Measurements from ENCODE around the gene FNDC3B.

FNDC3B gene

GRCh38 chr3:172411478-172411947 is 372.1 kb downstream of the FNDC3B start:
- Histone ChIP-seq H3K36me3 (ENCODE audit: control insufficient read depth, low read depth, low read length) (no peaks in the 10 kb centered on the region), H3K9me3 (ENCODE audit: control insufficient read depth, low read depth, low read length) (no peaks in the 10 kb centered on the region), H3K27ac (ENCODE audit: low read length) (no peak overlapping the region), H3K4me3 (ENCODE audit: low read length) (no peak overlapping the region), H3K27me3 (ENCODE audit: control insufficient read depth, insufficient read depth, low read length) (no peaks in the 10 kb centered on the region), H3K4me1 (ENCODE audit: control insufficient read depth, low read depth, low read length) (no peaks in the 10 kb centered on the region), H3K9ac (ENCODE audit: low read length) (no peak overlapping the region)

- H3K27me3 ChIP-seq (ENCODE audit: control insufficient read depth, insufficient read depth, low read length): no peaks in the 10 kb centered on the region
- H3K4me3 ChIP-seq (ENCODE audit: low read length): no peak overlapping the region
- H3K9ac ChIP-seq (ENCODE audit: low read length): no peak overlapping the region
- H3K27ac ChIP-seq (ENCODE audit: low read length): no peak overlapping the region
- no peaks in the 10 kb centered on the region for H3K9me3 ChIP-seq (ENCODE audit: control insufficient read depth, low read depth, low read length)
- H3K36me3 ChIP-seq (ENCODE audit: control insufficient read depth, low read depth, low read length): no peaks in the 10 kb centered on the region
- no peaks in the 10 kb centered on the region for H3K4me1 ChIP-seq (ENCODE audit: control insufficient read depth, low read depth, low read length)
Measured at GRCh38 chr3:172415323-172415722, 375.9 kb downstream of the FNDC3B start.

GRCh38 chr3:172437713-172438112 is 398.3 kb downstream of the FNDC3B start:
- Histone ChIP-seq H3K4me3 (ENCODE audit: low read length) (no peak overlapping the region), H3K9me3 (ENCODE audit: control insufficient read depth, low read depth, low read length) (no peaks in the 10 kb centered on the region), H3K9ac (ENCODE audit: low read length) (no peak overlapping the region), H3K27me3 (ENCODE audit: control insufficient read depth, insufficient read depth, low read length) (no peaks in the 10 kb centered on the region), H3K36me3 (ENCODE audit: control insufficient read depth, low read depth, low read length) (no peaks in the 10 kb centered on the region), H3K4me1 (ENCODE audit: control insufficient read depth, low read depth, low read length) (no peaks in the 10 kb centered on the region), H3K27ac (ENCODE audit: low read length) (no peak overlapping the region)

- no peaks in the 10 kb centered on the region for H3K4me1 ChIP-seq (ENCODE audit: control insufficient read depth, low read depth, low read length)
- no peaks in the 10 kb centered on the region for H3K27me3 ChIP-seq (ENCODE audit: control insufficient read depth, insufficient read depth, low read length)
- H3K27ac ChIP-seq (ENCODE audit: low read length): no peak overlapping the region
- no peaks in the 10 kb centered on the region for H3K36me3 ChIP-seq (ENCODE audit: control insufficient read depth, low read depth, low read length)
- H3K4me3 ChIP-seq (ENCODE audit: low read length): no peak overlapping the region
- H3K9me3 ChIP-seq (ENCODE audit: control insufficient read depth, low read depth, low read length): no peaks in the 10 kb centered on the region
- no peak overlapping the region for H3K9ac ChIP-seq (ENCODE audit: low read length)
Measured at GRCh38 chr3:172438186-172438585, 398.8 kb downstream of the FNDC3B start.

GRCh38 chr3:172441581-172441980 is 402.2 kb downstream of the FNDC3B start:
- H3K9ac ChIP-seq (ENCODE audit: low read length): no peak overlapping the region
- H3K4me3 ChIP-seq (ENCODE audit: low read length): no peak overlapping the region
- H3K27me3 ChIP-seq (ENCODE audit: control insufficient read depth, insufficient read depth, low read length): peaks cover 20% of the 10 kb centered on the region
- no peaks in the 10 kb centered on the region for H3K4me1 ChIP-seq (ENCODE audit: control insufficient read depth, low read depth, low read length)
- H3K27ac ChIP-seq (ENCODE audit: low read length): no peak overlapping the region
- H3K36me3 ChIP-seq (ENCODE audit: control insufficient read depth, low read depth, low read length): no peaks in the 10 kb centered on the region
- H3K9me3 ChIP-seq (ENCODE audit: control insufficient read depth, low read depth, low read length): no peaks in the 10 kb centered on the region

- H3K4me1 ChIP-seq (ENCODE audit: control insufficient read depth, low read depth, low read length): no peaks in the 10 kb centered on the region
- H3K27me3 ChIP-seq (ENCODE audit: control insufficient read depth, insufficient read depth, low read length): peaks cover 30% of the 10 kb centered on the region
- H3K36me3 ChIP-seq (ENCODE audit: control insufficient read depth, low read depth, low read length): no peaks in the 10 kb centered on the region
- no peak overlapping the region for H3K4me3 ChIP-seq (ENCODE audit: low read length)
- H3K9ac ChIP-seq (ENCODE audit: low read length): no peak overlapping the region
- no peaks in the 10 kb centered on the region for H3K9me3 ChIP-seq (ENCODE audit: control insufficient read depth, low read depth, low read length)
- H3K27ac ChIP-seq (ENCODE audit: low read length): no peak overlapping the region
Measured at GRCh38 chr3:172442606-172443005, 403.2 kb downstream of the FNDC3B start.

- Histone ChIP-seq H3K27me3 (ENCODE audit: control insufficient read depth, insufficient read depth, low read length) (peaks cover 52% of the 10 kb centered on the region), H3K9ac (ENCODE audit: low read length) (no peak overlapping the region), H3K27ac (ENCODE audit: low read length) (no peak overlapping the region), H3K36me3 (ENCODE audit: control insufficient read depth, low read depth, low read length) (no peaks in the 10 kb centered on the region), H3K4me1 (ENCODE audit: control insufficient read depth, low read depth, low read length) (peaks cover 6% of the 10 kb centered on the region), H3K9me3 (ENCODE audit: control insufficient read depth, low read depth, low read length) (no peaks in the 10 kb centered on the region), H3K4me3 (ENCODE audit: low read length) (no peak overlapping the region)
Measured at GRCh38 chr3:172444821-172445220, 405.4 kb downstream of the FNDC3B start.

GRCh38 chr3:172446198-172446597 is 406.8 kb downstream of the FNDC3B start:
- Histone ChIP-seq H3K9me3 (ENCODE audit: control insufficient read depth, low read depth, low read length) (no peaks in the 10 kb centered on the region), H3K9ac (ENCODE audit: low read length) (no peak overlapping the region), H3K36me3 (ENCODE audit: control insufficient read depth, low read depth, low read length) (no peaks in the 10 kb centered on the region), H3K27ac (ENCODE audit: low read length) (no peak overlapping the region), H3K27me3 (ENCODE audit: control insufficient read depth, insufficient read depth, low read length) (peaks cover 66% of the 10 kb centered on the region), H3K4me3 (ENCODE audit: low read length) (no peak overlapping the region), H3K4me1 (ENCODE audit: control insufficient read depth, low read depth, low read length) (peaks cover 8% of the 10 kb centered on the region)

GRCh38 chr3:172447611-172448579 is 408.5 kb downstream of the FNDC3B start, which contains the start of gene GHSR:
Gene GHSR (minus strand): TSS chr3:172448456. CDS start chr3:172448413, 43 bp downstream.
- Histone ChIP-seq H3K4me3 (ENCODE audit: low read length) (peak within 1 kb of the TSS; percentile 50), H3K9me3 (ENCODE audit: control insufficient read depth, low read depth, low read length) (no peaks in the 10 kb centered on the region), H3K9ac (ENCODE audit: low read length) (no peak within 1 kb of the TSS), H3K27ac (ENCODE audit: low read length) (no peak within 1 kb of the TSS), H3K36me3 (ENCODE audit: control insufficient read depth, low read depth, low read length) (no peaks in the 10 kb centered on the region), H3K27me3 (ENCODE audit: control insufficient read depth, insufficient read depth, low read length) (peaks cover 72% of the 10 kb centered on the region), H3K4me1 (ENCODE audit: control insufficient read depth, low read depth, low read length) (peaks cover 8% of the 10 kb centered on the region)

- Histone ChIP-seq H3K4me1 (ENCODE audit: control insufficient read depth, low read depth, low read length) (peaks cover 8% of the 10 kb centered on the region), H3K4me3 (ENCODE audit: low read length) (peak overlapping the region; percentile 50), H3K27ac (ENCODE audit: low read length) (no peak overlapping the region), H3K9ac (ENCODE audit: low read length) (no peak overlapping the region), H3K9me3 (ENCODE audit: control insufficient read depth, low read depth, low read length) (no peaks in the 10 kb centered on the region), H3K36me3 (ENCODE audit: control insufficient read depth, low read depth, low read length) (no peaks in the 10 kb centered on the region), H3K27me3 (ENCODE audit: control insufficient read depth, insufficient read depth, low read length) (peaks cover 72% of the 10 kb centered on the region)
Measured at GRCh38 chr3:172448661-172449465, 409.5 kb downstream of the FNDC3B start.

- H3K27ac ChIP-seq (ENCODE audit: low read length): no peak overlapping the region
- H3K4me3 ChIP-seq (ENCODE audit: low read length): peak overlapping the region; percentile 50
- H3K27me3 ChIP-seq (ENCODE audit: control insufficient read depth, insufficient read depth, low read length): peaks cover 72% of the 10 kb centered on the region
- peaks cover 8% of the 10 kb centered on the region for H3K4me1 ChIP-seq (ENCODE audit: control insufficient read depth, low read depth, low read length)
- no peaks in the 10 kb centered on the region for H3K36me3 ChIP-seq (ENCODE audit: control insufficient read depth, low read depth, low read length)
- no peak overlapping the region for H3K9ac ChIP-seq (ENCODE audit: low read length)
- no peaks in the 10 kb centered on the region for H3K9me3 ChIP-seq (ENCODE audit: control insufficient read depth, low read depth, low read length)
Measured at GRCh38 chr3:172449466-172450149, 410.2 kb downstream of the FNDC3B start.
